DMS 273 (cell line): ENCODE measurements around the gene SH3RF2.

ENCODE experiments used
- DNase-seq: peaks from one replicate; lab custom pipeline; 2025; ENCODE audit not compliant: unreplicated experiment; lab: John Stamatoyannopoulos, UW

SH3RF2 gene

GRCh38 chr5:146032911-146033310 lies 96.5 kb downstream of the SH3RF2 start:
- no peak for DNase-seq

- peak; percentile 23 for DNase-seq
These were observed 97.7 kb downstream of the SH3RF2 start for GRCh38 chr5:146034127-146034526.

GRCh38 chr5:146034605-146035004 lies 98.2 kb downstream of the SH3RF2 start:
- no peak for DNase-seq

DNA sequence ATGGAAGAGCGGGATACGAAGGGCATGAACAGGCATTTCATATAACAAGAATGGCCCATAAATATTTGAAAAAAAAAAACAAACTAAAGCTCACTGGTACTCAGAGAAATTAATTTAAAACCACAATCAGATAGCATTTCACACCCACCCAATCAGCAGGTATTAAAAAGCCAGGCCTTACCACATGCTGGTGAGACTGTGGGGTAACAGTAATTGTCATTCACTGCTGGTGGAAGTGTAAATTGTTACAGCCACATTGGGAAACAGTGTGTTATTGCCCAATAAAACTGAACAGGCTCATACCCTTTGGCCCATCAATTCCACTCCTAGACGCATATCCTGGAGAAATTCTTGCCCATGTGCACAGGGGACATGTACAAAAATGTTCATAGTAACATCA lies 103.0 kb downstream of the SH3RF2 start:
- DNase-seq, result no peak

DNA sequence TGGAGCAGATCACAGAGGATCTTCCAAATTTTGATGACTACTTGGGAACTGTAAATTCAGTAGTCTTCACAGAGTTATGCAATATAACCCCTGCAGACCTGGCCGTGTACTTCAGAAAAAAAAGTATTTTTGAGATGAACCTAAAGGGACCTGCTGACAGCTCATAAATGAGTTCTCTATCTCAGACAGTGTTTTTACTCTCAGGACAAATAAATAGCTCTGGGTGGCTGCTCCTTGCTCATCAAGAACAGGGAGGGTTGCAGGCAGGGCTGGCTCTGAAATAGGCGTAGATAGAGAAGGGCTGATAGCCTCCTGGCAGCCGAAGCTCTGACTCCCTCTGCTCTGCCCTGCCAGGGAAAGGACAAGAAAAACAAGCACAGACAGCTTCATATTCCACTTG lies 104.1 kb downstream of the SH3RF2 start:
- no peak for DNase-seq

GRCh38 chr5:146041180-146041789 lies 104.9 kb downstream of the SH3RF2 start:
- DNase-seq, result peak; percentile 35

DNA sequence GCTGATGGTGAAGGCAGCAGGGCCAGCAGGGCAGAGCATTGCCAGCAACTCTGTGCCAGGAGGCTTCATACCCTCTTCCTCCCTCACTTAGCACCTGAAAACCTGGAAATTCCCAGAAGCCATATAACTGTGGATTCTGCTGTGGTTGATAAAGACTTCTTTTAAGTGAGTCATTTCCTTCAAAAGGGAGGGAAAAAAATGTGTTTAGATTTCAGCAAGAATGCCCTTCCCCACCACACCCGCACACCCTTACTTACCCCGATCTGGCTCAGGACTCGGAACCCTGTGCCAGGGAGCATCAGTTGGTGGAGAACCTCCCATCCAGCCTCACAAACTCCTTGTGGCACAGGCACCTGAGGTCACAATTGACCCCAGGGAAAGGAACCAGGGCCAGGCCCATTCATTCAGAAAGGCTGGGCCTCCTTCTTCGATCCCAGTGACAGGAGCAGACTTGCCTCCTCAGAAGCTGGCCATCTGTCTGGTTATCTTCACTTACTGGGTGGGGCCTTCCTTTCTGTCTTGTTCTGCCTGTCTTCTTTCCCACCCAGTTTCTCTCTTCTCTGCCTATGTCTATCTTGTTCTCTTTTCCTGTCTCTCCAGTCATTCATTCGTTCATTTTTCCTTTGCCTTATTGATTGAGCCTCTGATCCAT lies 106.4 kb downstream of the SH3RF2 start:
- peak; percentile 54 for DNase-seq

DNA sequence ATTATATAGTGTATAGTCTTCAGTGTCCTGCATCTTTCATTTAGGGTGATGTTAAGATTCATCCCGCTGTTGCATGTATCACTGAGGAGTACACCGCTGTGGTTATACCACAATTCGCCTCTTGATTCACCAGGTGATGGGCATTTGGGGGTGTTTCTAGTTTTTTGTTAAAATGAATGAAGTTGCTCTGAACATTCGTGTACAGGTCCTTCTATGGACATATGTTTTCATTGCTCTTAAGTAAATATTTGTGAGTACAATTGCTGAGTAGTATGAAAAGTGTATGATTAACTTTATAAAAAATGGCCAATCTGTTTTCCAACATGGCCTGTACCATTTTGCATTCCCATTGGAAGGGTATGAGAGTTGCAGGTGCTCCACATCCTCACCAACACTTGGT lies 107.3 kb downstream of the SH3RF2 start:
- DNase-seq, result no peak

- DNase-seq, result no peak
These were observed 111.0 kb downstream of the SH3RF2 start for GRCh38 chr5:146047396-146047795.

GRCh38 chr5:146048994-146049703 lies 112.8 kb downstream of the SH3RF2 start:
- DNase-seq, result peak; percentile 86

DNA sequence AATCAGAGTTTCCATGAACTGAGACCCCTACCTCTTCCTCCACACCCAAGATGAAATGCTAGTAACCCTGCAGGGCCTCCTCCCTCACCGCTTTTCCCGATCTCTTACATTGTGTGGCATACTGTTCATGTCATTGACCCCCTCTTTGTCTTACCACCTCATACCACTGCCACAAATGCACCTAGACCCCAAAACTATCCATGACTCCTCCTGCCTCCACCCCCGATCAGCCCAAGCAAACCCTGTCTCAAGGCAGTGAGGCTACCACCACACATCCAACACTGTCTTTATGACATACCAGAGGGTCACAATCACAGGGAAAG lies 113.3 kb downstream of the SH3RF2 start:
- DNase-seq, result no peak

DNA sequence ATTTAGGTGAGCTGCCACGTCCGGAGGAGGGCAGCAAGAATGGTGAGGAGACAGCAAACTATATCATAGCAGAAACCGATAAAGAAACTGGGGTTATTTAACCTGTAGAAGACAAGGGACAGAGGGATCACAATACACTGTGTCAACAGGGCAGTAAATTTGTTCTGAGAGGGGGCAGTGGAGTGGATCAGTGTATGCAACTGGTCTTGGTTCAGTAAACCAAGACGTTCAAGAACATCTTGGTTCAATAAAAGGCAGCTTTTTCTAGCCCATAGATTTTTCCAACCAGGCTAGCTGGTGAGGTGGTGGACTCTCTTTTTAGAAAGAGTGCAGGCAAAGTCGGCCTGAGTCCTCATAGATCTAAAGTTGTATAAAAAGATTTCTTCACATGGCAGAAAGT lies 113.7 kb downstream of the SH3RF2 start:
- no peak for DNase-seq

DNA sequence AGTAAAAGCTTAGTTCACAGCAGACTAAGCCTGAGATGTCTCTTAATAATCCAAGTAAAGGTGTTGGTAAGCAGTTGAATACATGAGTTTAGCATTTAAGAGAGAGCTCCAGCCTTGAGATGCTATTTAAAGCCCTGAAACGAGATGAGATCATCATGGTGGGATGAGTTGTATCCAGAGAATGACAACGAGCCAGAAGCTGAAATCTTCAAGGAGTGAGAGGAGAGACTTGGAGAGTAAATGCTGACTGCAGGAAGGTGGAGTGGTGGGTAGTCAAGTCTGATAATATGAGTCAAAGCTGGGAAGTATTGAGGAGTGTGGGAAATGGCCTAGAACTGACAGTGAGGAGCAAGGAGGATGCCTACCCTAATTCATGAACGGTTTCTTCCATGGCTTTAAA lies 115.3 kb downstream of the SH3RF2 start:
- no peak for DNase-seq

DNA sequence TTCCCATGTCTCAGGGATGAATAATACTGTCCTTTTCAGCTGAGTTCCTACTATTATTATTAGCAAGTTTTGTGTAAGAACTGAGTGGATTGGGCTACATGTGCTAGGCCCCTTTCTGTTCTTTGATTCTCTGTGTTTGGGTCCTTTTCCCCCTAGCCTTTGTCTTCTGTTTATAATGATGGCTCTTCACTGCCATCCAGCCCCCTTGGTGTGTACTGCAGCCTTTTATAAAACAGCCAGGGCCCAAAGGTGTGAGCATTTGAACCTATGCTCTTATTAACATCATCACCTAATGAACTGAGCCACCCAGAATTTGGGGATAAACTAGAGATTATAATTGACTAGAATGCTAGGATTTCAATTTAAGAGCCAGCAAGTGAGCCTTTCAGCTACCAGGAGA lies 116.4 kb downstream of the SH3RF2 start:
- DNase-seq, result peak; percentile 30

DNA sequence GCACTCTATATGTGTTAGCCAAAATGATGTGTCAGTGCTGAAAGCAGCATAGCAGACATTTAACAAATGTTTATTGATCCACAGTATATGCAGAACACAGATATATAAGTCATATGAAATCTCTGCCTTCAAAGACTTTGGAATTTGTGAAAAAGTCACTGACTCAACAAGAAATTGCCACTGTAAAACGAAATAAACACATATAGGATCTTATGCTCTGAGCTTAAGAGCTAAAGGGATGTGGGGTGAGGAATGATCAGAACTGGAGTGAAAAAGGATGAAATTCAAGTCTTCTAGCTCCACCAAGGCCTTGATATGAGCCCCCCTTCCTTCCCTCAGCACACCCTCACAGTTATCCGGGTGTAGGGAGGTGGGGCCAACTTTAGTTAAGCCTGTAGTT lies 119.1 kb downstream of the SH3RF2 start:
- no peak for DNase-seq

DNA sequence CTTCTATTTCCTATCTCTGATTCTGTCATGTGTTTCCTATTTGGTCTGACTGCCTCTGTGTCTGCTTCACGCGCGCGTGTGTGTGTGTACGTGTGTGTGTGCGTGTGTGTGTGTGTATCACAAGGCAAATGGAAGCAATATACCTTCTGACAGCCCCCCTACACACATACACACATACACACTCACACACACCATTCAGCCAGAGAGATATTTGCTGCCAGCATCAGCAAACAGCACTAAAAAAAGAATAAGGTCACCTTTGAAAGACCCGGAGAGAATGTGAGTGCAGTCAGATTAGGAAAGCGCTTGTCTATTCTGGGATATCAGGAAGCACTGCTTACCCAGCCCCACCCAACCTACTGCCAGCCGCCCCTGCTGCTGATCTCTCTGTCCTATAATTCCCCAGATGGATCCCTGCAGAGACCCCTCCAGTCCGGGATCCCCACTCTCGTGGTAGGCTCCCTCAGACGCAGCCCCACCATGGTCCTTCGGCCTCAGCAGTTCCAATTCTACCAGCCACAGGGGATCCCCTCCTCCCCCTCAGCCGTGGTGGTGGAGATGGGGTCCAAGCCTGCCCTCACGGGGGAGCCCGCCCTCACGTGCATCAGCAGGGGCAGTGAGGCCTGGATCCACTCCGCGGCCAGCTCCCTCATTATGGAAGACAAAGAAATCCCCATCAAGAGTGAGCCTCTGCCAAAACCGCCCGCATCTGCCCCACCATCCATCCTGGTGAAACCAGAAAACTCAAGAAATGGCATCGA lies 123.3 kb downstream of the SH3RF2 start:
- no peak for DNase-seq

GRCh38 chr5:146060221-146060585 lies 123.8 kb downstream of the SH3RF2 start:
- no peak for DNase-seq

DNA sequence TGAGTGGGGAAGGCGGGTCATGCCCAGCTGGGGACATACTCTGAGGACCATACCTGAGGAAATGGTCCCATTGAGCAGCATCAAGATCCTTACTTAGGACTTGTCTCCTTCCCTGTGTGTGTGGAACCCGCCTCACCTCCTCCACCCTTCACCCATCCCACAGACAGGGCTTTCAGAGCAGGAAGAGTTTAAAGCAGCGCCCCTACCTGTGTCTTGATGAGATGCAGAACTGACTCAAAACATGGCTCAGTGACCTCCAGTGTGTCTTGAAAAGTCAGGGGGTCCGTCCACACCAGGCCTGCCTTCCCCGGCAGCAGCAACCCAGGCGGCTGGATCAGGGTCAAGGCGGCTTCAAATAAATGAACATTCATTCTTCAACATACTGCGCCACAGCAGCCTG lies 130.6 kb downstream of the SH3RF2 start:
- no peak for DNase-seq

DNA sequence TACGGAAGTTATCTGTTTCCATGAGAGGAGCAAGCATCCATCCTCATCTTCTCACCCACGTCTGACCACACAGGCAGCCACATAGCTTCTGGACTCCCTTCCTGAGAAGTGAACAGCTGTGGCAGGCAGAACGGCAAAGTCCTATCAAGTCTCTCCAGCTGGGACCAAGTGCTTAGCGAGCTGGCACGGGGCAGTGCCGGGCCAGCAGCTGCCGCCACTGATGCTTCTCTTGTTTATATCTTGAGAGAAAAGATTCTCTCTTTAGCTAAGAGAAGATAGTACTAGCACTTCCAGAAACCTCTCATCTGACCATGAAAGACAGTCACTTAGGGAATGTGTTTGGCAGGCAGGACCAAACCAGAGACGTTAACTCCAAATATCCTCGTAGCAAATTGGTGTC lies 131.8 kb downstream of the SH3RF2 start:
- DNase-seq, result peak; percentile 84

DNA sequence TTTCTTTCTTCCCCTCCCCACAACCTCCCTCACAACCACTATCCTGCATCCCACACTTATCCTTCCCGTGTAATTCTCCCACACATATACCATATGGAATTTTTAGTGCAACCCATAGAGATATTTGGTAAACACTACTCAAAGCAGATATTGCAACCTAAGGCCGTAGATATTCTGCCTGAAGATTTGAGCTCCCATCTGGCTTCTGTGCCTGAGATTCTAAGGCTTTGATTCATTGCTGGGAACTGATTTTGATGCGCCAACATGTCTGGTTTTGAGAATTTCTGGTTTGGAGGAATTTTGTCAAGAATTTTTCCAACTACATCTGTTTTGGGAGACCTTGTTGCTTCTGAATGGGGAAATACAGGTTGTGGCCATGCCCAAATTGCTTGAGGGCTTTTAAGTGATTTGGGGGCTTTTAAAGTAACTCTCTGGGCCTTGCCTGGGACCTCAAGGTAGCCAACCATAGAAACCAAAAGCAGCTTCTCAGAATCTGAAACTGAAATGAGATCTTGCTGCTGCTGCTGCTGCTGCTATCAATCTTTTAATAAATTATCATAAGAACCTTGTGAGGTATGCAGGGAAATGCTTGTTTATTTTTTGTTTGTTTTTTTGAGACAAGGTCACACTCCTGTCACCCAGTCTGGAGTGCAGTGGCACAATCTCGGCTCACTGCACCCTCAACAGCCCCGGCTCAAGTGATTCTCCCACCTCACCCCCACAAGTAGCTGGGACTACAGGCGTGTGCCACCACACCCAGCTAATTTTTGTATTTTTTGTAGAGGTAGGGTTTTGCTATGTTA lies 132.8 kb downstream of the SH3RF2 start:
- DNase-seq, result no peak

GRCh38 chr5:146069780-146070099 lies 133.4 kb downstream of the SH3RF2 start:
- no peak for DNase-seq
